Measurements from ENCODE around the gene MTFP1.
"Not testable (repeated sequence)": the region's sequence is repeated elsewhere in the genome, so short reads cannot be mapped to it uniquely, and the experiment has no call there.

The MTFP1 gene

GRCh38 chr22:30427871-30428270, 2.3 kb downstream of the MTFP1 start:
- no peak for DNase-seq

GRCh38 chr22:30429887-30430286, 4.3 kb downstream of the MTFP1 start:
- no peak for DNase-seq

- no peak for DNase-seq
These were observed 5.4 kb downstream of the MTFP1 start for GRCh38 chr22:30430933-30431332.

- no peak for DNase-seq
These were observed 6.5 kb downstream of the MTFP1 start for GRCh38 chr22:30432096-30432495.

- no peak for DNase-seq
These were observed 7.0 kb downstream of the MTFP1 start for GRCh38 chr22:30432520-30432919.

GRCh38 chr22:30433227-30433626, 7.7 kb downstream of the MTFP1 start:
- DNase-seq: no peak

- DNase-seq: no peak
These were observed 8.2 kb downstream of the MTFP1 start for GRCh38 chr22:30433773-30434172.

- no peak for DNase-seq
These were observed 9.3 kb downstream of the MTFP1 start for GRCh38 chr22:30434843-30435242.

GRCh38 chr22:30435674-30436126, 10.1 kb downstream of the MTFP1 start:
- peak; percentile 63 for DNase-seq

- DNase-seq: no peak
These were observed 10.6 kb downstream of the MTFP1 start for GRCh38 chr22:30436196-30436595.

- DNase-seq: no peak
These were observed 13.0 kb downstream of the MTFP1 start for GRCh38 chr22:30438559-30438958.

GRCh38 chr22:30439226-30439625, 13.7 kb downstream of the MTFP1 start:
- DNase-seq: no peak

GRCh38 chr22:30439836-30440235, 14.3 kb downstream of the MTFP1 start:
- DNase-seq: no peak

- DNase-seq: no peak
These were observed 15.5 kb downstream of the MTFP1 start for GRCh38 chr22:30441088-30441487.

GRCh38 chr22:30444632-30445437, 19.3 kb downstream of the MTFP1 start:
- peak; percentile 32 for DNase-seq

- DNase-seq: no peak
These were observed 20.0 kb downstream of the MTFP1 start for GRCh38 chr22:30445438-30446145.

- DNase-seq: no peak
These were observed 22.1 kb downstream of the MTFP1 start for GRCh38 chr22:30447656-30448055.

GRCh38 chr22:30451488-30451887, 25.9 kb downstream of the MTFP1 start:
- not testable (repeated sequence) for DNase-seq

- DNase-seq: no peak
These were observed 27.3 kb downstream of the MTFP1 start for GRCh38 chr22:30452861-30453260.

GRCh38 chr22:30453731-30454510, 28.4 kb downstream of the MTFP1 start:
- DNase-seq: no peak

GRCh38 chr22:30455075-30455840, 29.7 kb downstream of the MTFP1 start:
- no peak for DNase-seq

GRCh38 chr22:30457981-30458380, 32.4 kb downstream of the MTFP1 start:
- no peak for DNase-seq

All from stimulated activated CD4-positive, alpha-beta T cell treated with anti-CD3 and anti-CD28 coated beads, Interleukin-12 subunit alpha, Interleukin-12 subunit beta, amount 100 ng/mL, for 4 hours (primary cell).